Central memory CD8-positive, alpha-beta T cell (primary cell): ENCODE results near the gene SLC35F3.

ENCODE experiments used
- ATAC-seq: fragments of 150-1000 bp; cut with Tn5 transposase; replicated peaks from 2 replicates; pipeline ENCODE4 v1.10.0; 2022; ENCODE audit warnings: mild to moderate bottlenecking, moderate FRiP score, moderate number of reproducible peaks; ENCODE audit not compliant: poor library complexity, severe bottlenecking; ENCODE audit errors: extremely low read depth
- DNase-seq, 2 donors: peaks; one replicate each; pipeline ENCODE4 v3.0.0; 2021; ENCODE audit warnings: low spot score in 2 of 2
- H3K27ac Mint-ChIP-seq: one replicate; pipeline ENCODE4 v1.8.0; 2022; ENCODE audit warnings: low read depth, mild to moderate bottlenecking, moderate library complexity, mixed read lengths
- H3K27me3 Mint-ChIP-seq: one replicate; pipeline ENCODE4 v1.8.0; 2022; ENCODE audit warnings: mixed read lengths
- H3K36me3 Mint-ChIP-seq: one replicate; pipeline ENCODE4 v1.8.0; 2022; ENCODE audit warnings: mild to moderate bottlenecking, moderate library complexity, mixed read lengths; ENCODE audit not compliant: insufficient read depth
- H3K4me1 Mint-ChIP-seq: one replicate; pipeline ENCODE4 v1.8.0; 2022; ENCODE audit warnings: mixed read lengths
- H3K4me3 Mint-ChIP-seq: one replicate; pipeline ENCODE4 v1.8.0; 2022; ENCODE audit warnings: mild to moderate bottlenecking, moderate library complexity, mixed read lengths
- H3K9me3 Mint-ChIP-seq: one replicate; pipeline ENCODE4 v1.8.0; 2022; ENCODE audit warnings: mixed read lengths

The SLC35F3 gene

GRCh38 chr1:233904633-233905415 is at the start of gene SLC35F3:
Gene SLC35F3 (plus strand): TSS chr1:233904676.
- no peak for ATAC-seq
- H3K9me3 Mint-ChIP-seq, result peaks cover 6% of the 10 kb centered on the region
- H3K4me1 Mint-ChIP-seq, result peaks cover 7% of the 10 kb centered on the region
- no peaks in the 10 kb centered on the region for H3K36me3 Mint-ChIP-seq
- H3K4me3 Mint-ChIP-seq, result peak within 1 kb of the TSS; percentile 6
- DNase-seq, result no peak
- peaks cover 86% of the 10 kb centered on the region for H3K27me3 Mint-ChIP-seq
- no peak within 1 kb of the TSS for H3K27ac Mint-ChIP-seq

- Mint-ChIP-seq H3K4me1 (no peaks in the 10 kb centered on the region), H3K9me3 (peaks cover 5% of the 10 kb centered on the region)
- ATAC-seq, result no peak
Measured at GRCh38 chr1:233859446-233859845, 45.0 kb upstream of the SLC35F3 start.

GRCh38 chr1:233863901-233864545 is 40.5 kb upstream of the SLC35F3 start:
- Mint-ChIP-seq H3K4me3 (no peak overlapping the region), H3K27me3 (peaks cover 10% of the 10 kb centered on the region), H3K9me3 (peaks cover 19% of the 10 kb centered on the region), H3K4me1 (no peaks in the 10 kb centered on the region), H3K27ac (no peak overlapping the region), H3K36me3 (no peaks in the 10 kb centered on the region)
- no peak for ATAC-seq
- no peak for DNase-seq

More at GRCh38 chr1:233859446-233859845, 45.0 kb upstream of the SLC35F3 start:
- Mint-ChIP-seq H3K4me3 (no peak overlapping the region), H3K27ac (no peak overlapping the region), H3K27me3 (peaks cover 19% of the 10 kb centered on the region), H3K36me3 (peaks cover 3% of the 10 kb centered on the region)
- no peak for DNase-seq

GRCh38 chr1:233864578-233864977 is 39.9 kb upstream of the SLC35F3 start:
- H3K27ac Mint-ChIP-seq, result no peak overlapping the region
- DNase-seq (no peak), ATAC-seq (no peak)
- no peaks in the 10 kb centered on the region for H3K4me1 Mint-ChIP-seq
- peaks cover 19% of the 10 kb centered on the region for H3K9me3 Mint-ChIP-seq
- no peaks in the 10 kb centered on the region for H3K36me3 Mint-ChIP-seq
- H3K4me3 Mint-ChIP-seq, result no peak overlapping the region
- H3K27me3 Mint-ChIP-seq, result peaks cover 13% of the 10 kb centered on the region

- Mint-ChIP-seq H3K9me3 (peaks cover 19% of the 10 kb centered on the region), H3K36me3 (no peaks in the 10 kb centered on the region), H3K27me3 (peaks cover 19% of the 10 kb centered on the region), H3K4me3 (no peak overlapping the region), H3K4me1 (no peaks in the 10 kb centered on the region), H3K27ac (no peak overlapping the region)
- DNase-seq (no peak), ATAC-seq (no peak)
Measured at GRCh38 chr1:233865216-233865615, 39.3 kb upstream of the SLC35F3 start.

GRCh38 chr1:233865902-233866301 is 38.6 kb upstream of the SLC35F3 start:
- ATAC-seq (no peak), DNase-seq (no peak)
- H3K4me1 Mint-ChIP-seq, result no peaks in the 10 kb centered on the region
- peaks cover 24% of the 10 kb centered on the region for H3K27me3 Mint-ChIP-seq
- H3K27ac Mint-ChIP-seq, result no peak overlapping the region
- peaks cover 19% of the 10 kb centered on the region for H3K9me3 Mint-ChIP-seq
- no peak overlapping the region for H3K4me3 Mint-ChIP-seq
- no peaks in the 10 kb centered on the region for H3K36me3 Mint-ChIP-seq

- peaks cover 24% of the 10 kb centered on the region for H3K27me3 Mint-ChIP-seq
- DNase-seq (no peak), ATAC-seq (no peak)
- H3K27ac Mint-ChIP-seq, result no peak overlapping the region
- no peaks in the 10 kb centered on the region for H3K4me1 Mint-ChIP-seq
- H3K36me3 Mint-ChIP-seq, result no peaks in the 10 kb centered on the region
- no peak overlapping the region for H3K4me3 Mint-ChIP-seq
- peaks cover 19% of the 10 kb centered on the region for H3K9me3 Mint-ChIP-seq
Measured at GRCh38 chr1:233867028-233867427, 37.4 kb upstream of the SLC35F3 start.

GRCh38 chr1:233868461-233868860 is 36.0 kb upstream of the SLC35F3 start:
- Mint-ChIP-seq H3K4me3 (no peak overlapping the region), H3K9me3 (peaks cover 19% of the 10 kb centered on the region), H3K36me3 (no peaks in the 10 kb centered on the region), H3K27ac (no peak overlapping the region), H3K4me1 (no peaks in the 10 kb centered on the region), H3K27me3 (peaks cover 24% of the 10 kb centered on the region)
- ATAC-seq, result no peak
- no peak for DNase-seq

GRCh38 chr1:233869680-233870079 is 34.8 kb upstream of the SLC35F3 start:
- DNase-seq (no peak), ATAC-seq (no peak)
- Mint-ChIP-seq H3K9me3 (peaks cover 14% of the 10 kb centered on the region), H3K4me1 (no peaks in the 10 kb centered on the region), H3K27ac (no peak overlapping the region), H3K4me3 (no peak overlapping the region), H3K36me3 (no peaks in the 10 kb centered on the region), H3K27me3 (peaks cover 24% of the 10 kb centered on the region)

GRCh38 chr1:233873666-233874065 is 30.8 kb upstream of the SLC35F3 start:
- Mint-ChIP-seq H3K4me3 (no peak overlapping the region), H3K9me3 (no peaks in the 10 kb centered on the region), H3K4me1 (no peaks in the 10 kb centered on the region), H3K27ac (no peak overlapping the region), H3K36me3 (no peaks in the 10 kb centered on the region), H3K27me3 (peaks cover 24% of the 10 kb centered on the region)
- ATAC-seq (no peak), DNase-seq (no peak)

GRCh38 chr1:233879841-233880240 is 24.6 kb upstream of the SLC35F3 start:
- ATAC-seq, result no peak
- Mint-ChIP-seq H3K4me3 (no peak overlapping the region), H3K27me3 (peaks cover 24% of the 10 kb centered on the region), H3K4me1 (no peaks in the 10 kb centered on the region), H3K36me3 (no peaks in the 10 kb centered on the region), H3K27ac (no peak overlapping the region), H3K9me3 (peaks cover 13% of the 10 kb centered on the region)
- no peak for DNase-seq

GRCh38 chr1:233883671-233884070 is 20.8 kb upstream of the SLC35F3 start:
- no peak for DNase-seq

More at GRCh38 chr1:233883671-233884070, 20.8 kb upstream of the SLC35F3 start:
- peaks cover 38% of the 10 kb centered on the region for H3K27me3 Mint-ChIP-seq
- no peak overlapping the region for H3K4me3 Mint-ChIP-seq
- no peaks in the 10 kb centered on the region for H3K4me1 Mint-ChIP-seq
- no peak for ATAC-seq
- H3K27ac Mint-ChIP-seq, result no peak overlapping the region
- no peaks in the 10 kb centered on the region for H3K36me3 Mint-ChIP-seq
- peaks cover 13% of the 10 kb centered on the region for H3K9me3 Mint-ChIP-seq
